ENCODE results near the gene C4orf51. TPM values are rescaled to one million over a fixed set of nuclear protein-coding genes. Genes with fewer than 3 reads are reported as not detected.

C4orf51 gene
- total and polyA plus RNA-seq, 2 of the 4 experiments (the other 2 are of a cell fraction): not detected

DNA sequence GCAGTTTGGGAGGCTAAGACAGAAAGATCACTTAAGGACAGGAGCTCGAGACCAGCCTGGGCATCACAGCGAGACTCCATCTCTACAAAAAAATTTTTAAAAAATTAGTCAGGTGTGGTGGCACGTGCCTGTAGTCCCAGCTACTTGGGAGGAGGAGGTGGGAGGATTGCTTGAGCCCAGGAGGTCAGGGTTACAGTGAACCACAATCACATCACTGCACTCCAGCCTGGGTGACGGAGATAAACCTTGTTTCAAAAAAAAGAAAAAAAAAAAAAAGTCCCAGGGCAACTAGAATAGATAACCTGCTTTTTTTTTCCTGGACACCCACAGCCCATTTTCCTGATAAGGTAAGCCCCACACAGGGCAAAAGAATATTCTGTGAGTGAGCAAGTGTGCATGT lies 96.3 kb downstream of the C4orf51 start:
- Histone ChIP-seq H3K14ac (replicated peaks; ENCODE audit: low read depth, low read length) (no peak overlapping the region), H3K4ac (ENCODE audit: low read depth, low read length) (no peak overlapping the region), H3K9me1 (ENCODE audit: insufficient read depth, low read length) (peaks cover 11% of the 10 kb centered on the region), H4K20me1 (ENCODE audit: insufficient read depth, low read length) (no peaks in the 10 kb centered on the region), H2BK20ac (ENCODE audit: low read depth, low read length) (no peak overlapping the region), H3K36me3 (ENCODE audit: control insufficient read depth, insufficient read depth, low read length) (peaks cover 30% of the 10 kb centered on the region), H3K4me2 (ENCODE audit: low read depth, low read length) (no peak overlapping the region), H2BK5ac (ENCODE audit: low read depth, low read length, poor library complexity, severe bottlenecking) (no peak overlapping the region), H3K9me3 (ENCODE audit: control insufficient read depth, insufficient read depth, low read length) (no peaks in the 10 kb centered on the region), H2AFZ (replicated peaks; ENCODE audit: low read length, poor library complexity) (no peak overlapping the region), H3K9ac (ENCODE audit: low read depth, low read length) (no peak overlapping the region), H2BK15ac (ENCODE audit: low read depth, low read length) (no peak overlapping the region), H3K56ac (ENCODE audit: extremely low read depth, insufficient read depth, low read length) (no peak overlapping the region), H3K18ac (ENCODE audit: low read depth, low read length) (no peak overlapping the region), H3K23ac (ENCODE audit: low read depth, low read length) (no peak overlapping the region), H2AK5ac (ENCODE audit: low read depth, low read length) (no peak overlapping the region), H4K8ac (ENCODE audit: low read depth in 2 of 2, low read length in 2 of 2) (no peak overlapping the region), H3K79me1 (ENCODE audit: low read depth in 1 of 2, low read length in 2 of 2) (peaks cover 0 to 4% of the 10 kb centered on the region in 2 experiments; a peak in 1 of 4 replicates), H3K27ac (ENCODE audit: insufficient read depth, low read length) (no peak overlapping the region), H2BK120ac (ENCODE audit: low read depth, low read length) (no peak overlapping the region), H3K4me1 (ENCODE audit: control insufficient read depth, insufficient read depth, low read length) (no peaks in the 10 kb centered on the region), H3K27me3 (ENCODE audit: control insufficient read depth, insufficient read depth, low read length) (no peaks in the 10 kb centered on the region), H2AK9ac (replicated peaks; ENCODE audit: low read depth, low read length, poor library complexity) (no peak overlapping the region), H4K5ac (ENCODE audit: low read depth, low read length) (no peak overlapping the region), H4K91ac (ENCODE audit: insufficient read depth, low read depth, low read length) (no peak overlapping the region), H3K4me3 (ENCODE audit: insufficient read depth, low read depth, low read length) (no peak overlapping the region)
- in situ Hi-C loops (cut with MboI; ENCODE audit: low sequenced_read_pairs): no loop called here
- TF ChIP-seq POLR2A (IDR thresholded peaks at IDR 0.05; ENCODE audit: low read depth, low read length) (no peak), MAZ (IDR thresholded peaks at IDR 0.05; ENCODE audit: borderline replicate concordance, low read depth, low read length) (no peak), BHLHE40 (IDR thresholded peaks at IDR 0.05; ENCODE audit: low read depth, low read length) (no peak), CEBPB (IDR thresholded peaks at IDR 0.05; ENCODE audit: low read depth, low read length) (no peak), NFE2L2 (IDR thresholded peaks at IDR 0.05; ENCODE audit: low read depth, low read length) (no peak), MAFK (IDR thresholded peaks at IDR 0.05; ENCODE audit: low read depth, low read length) (no peak), CHD1 (IDR thresholded peaks at IDR 0.05; ENCODE audit: low read depth, low read length) (no peak), FOS (IDR thresholded peaks at IDR 0.05; ENCODE audit: low read depth, low read length) (no peak), SMC3 (IDR thresholded peaks at IDR 0.05; ENCODE audit: low read depth, low read length) (no peak), USF2 (IDR thresholded peaks at IDR 0.05; ENCODE audit: low read depth, low read length) (no peak), CTCF (conservative IDR thresholded peaks at IDR 0.05; ENCODE audit: low read depth, low read length) (no peak), MXI1 (IDR thresholded peaks at IDR 0.05; ENCODE audit: borderline replicate concordance, low read depth, low read length) (no peak), RCOR1 (IDR thresholded peaks at IDR 0.05; ENCODE audit: insufficient replicate concordance, low read length) (no peak), RAD21 (IDR thresholded peaks at IDR 0.05; ENCODE audit: low read length) (no peak), RFX5 (IDR thresholded peaks at IDR 0.05; ENCODE audit: low read depth, low read length) (no peak)
- TF ChIP-seq, protein P1, sequence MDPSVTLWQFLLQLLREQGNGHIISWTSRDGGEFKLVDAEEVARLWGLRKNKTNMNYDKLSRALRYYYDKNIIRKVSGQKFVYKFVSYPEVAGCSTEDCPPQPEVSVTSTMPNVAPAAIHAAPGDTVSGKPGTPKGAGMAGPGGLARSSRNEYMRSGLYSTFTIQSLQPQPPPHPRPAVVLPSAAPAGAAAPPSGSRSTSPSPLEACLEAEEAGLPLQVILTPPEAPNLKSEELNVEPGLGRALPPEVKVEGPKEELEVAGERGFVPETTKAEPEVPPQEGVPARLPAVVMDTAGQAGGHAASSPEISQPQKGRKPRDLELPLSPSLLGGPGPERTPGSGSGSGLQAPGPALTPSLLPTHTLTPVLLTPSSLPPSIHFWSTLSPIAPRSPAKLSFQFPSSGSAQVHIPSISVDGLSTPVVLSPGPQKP (IDR thresholded peaks at IDR 0.05; ENCODE audit: borderline replicate concordance, low read depth, low read length): no peak
- no TSS peak for BruUV-seq (replicated peaks)
- dilution Hi-C loops (cut with HindIII; ENCODE audit: low sequenced_read_pairs, unreplicated experiment): no loop called here
- no CpG with 5 or more reads among the region's 4 CpGs for WGBS, 2 experiments (ENCODE audit: extremely low coverage in 2 of 2, insufficient read length in 1 of 2)
- POLR2A ChIA-PET (ENCODE audit: unreplicated experiment): no interaction called here
- no peak for ATAC-seq (ENCODE audit: low read depth)
- CTCF ChIA-PET: no interaction called here
- DNase-seq: no peak
- intact Hi-C loops (cut with micrococcal nuclease): no loop called here
